HEK293 (cell line): ENCODE results near the gene KLHL18.

Source experiments
- CTCF ChIA-PET: fragments of 350-600 bp; formaldehyde crosslinking; extraction: SDS; loops from one replicate; lab custom pipeline; 2021; ENCODE audit warnings: antibody characterized with exemption; lab: Yijun Ruan, JAX
- POLR2A ChIA-PET: fragments of 300-600 bp; formaldehyde crosslinking; extraction: SDS; loops from one replicate; lab custom pipeline; 2020; ENCODE audit warnings: antibody characterized with exemption, inconsistent platforms; lab: Yijun Ruan, JAX
- H3K27ac ChIP-seq: fragments of 200-500 bp; sonication (Bioruptor generic); 2 replicates; pipeline ENCODE4 v1.5.1; 2014; ENCODE audit warnings: low read depth, low read length, control low read depth, inconsistent platforms; ENCODE audit errors: extremely low read depth
- H3K36me3 ChIP-seq, 2 experiments: fragments of 200-500 bp in 1 of 2; sonication (Bioruptor generic) in 1 of 2; 1 replicate in 1 of 2; 2 replicates in 1 of 2; pipeline ENCODE4 v1.5.1; 2014 to 2017; ENCODE audit warnings: inconsistent platforms in 2 of 2, low read length in 2 of 2; ENCODE audit not compliant: control insufficient read depth in 2 of 2, insufficient read depth in 1 of 2
- H3K4me1 ChIP-seq: fragments of 200-500 bp; sonication (Bioruptor generic); 2 replicates; pipeline ENCODE4 v1.5.1; 2014; ENCODE audit warnings: mild to moderate bottlenecking, low read length, inconsistent platforms; ENCODE audit not compliant: control insufficient read depth, insufficient read depth
- H3K4me3 ChIP-seq: 2 replicates; pipeline ENCODE4 v1.5.1; 2011; ENCODE audit warnings: low read depth, mild to moderate bottlenecking, control low read depth, low read length, moderate library complexity
- H3K9me3 ChIP-seq: fragments of 200-500 bp; sonication (Bioruptor generic); 2 replicates; pipeline ENCODE4 v1.5.1; 2014; ENCODE audit warnings: low read depth, low read length, inconsistent platforms; ENCODE audit not compliant: control insufficient read depth, insufficient read depth
- BCL11B ChIP-seq: fragments of 450-650 bp; formaldehyde crosslinking; IDR thresholded peaks from 2 replicates; pipeline ENCODE4 v1.5.1; 2016; ENCODE audit warnings: low read depth, missing biosample characterization, missing genetic modification characterization
- EGR2 ChIP-seq: fragments of 450-650 bp; formaldehyde crosslinking; IDR thresholded peaks from 2 replicates; pipeline ENCODE4 v1.5.1; 2016; ENCODE audit warnings: low read depth, missing biosample characterization, missing genetic modification characterization
- HOXA7 ChIP-seq: sonication (generic); formaldehyde crosslinking; IDR thresholded peaks from 2 replicates; pipeline ENCODE4 v1.8.1; 2022; ENCODE audit warnings: missing genetic modification reagents, borderline replicate concordance
- HOXD13 ChIP-seq: sonication (generic); formaldehyde crosslinking; IDR thresholded peaks from 2 replicates; pipeline ENCODE4 v1.8.0; 2022; ENCODE audit warnings: missing genetic modification reagents, borderline replicate concordance
- OSR2 ChIP-seq: fragments of 450-650 bp; formaldehyde crosslinking; IDR thresholded peaks from 2 replicates; pipeline ENCODE4 v1.5.1; 2016; ENCODE audit warnings: missing biosample characterization, missing genetic modification characterization
- OVOL3 ChIP-seq: fragments of 450-650 bp; formaldehyde crosslinking; IDR thresholded peaks from 2 replicates; pipeline ENCODE4 v1.5.1; 2016; ENCODE audit warnings: missing biosample characterization, missing genetic modification characterization
- SP3 ChIP-seq: fragments of 450-650 bp; formaldehyde crosslinking; IDR thresholded peaks from 2 replicates; pipeline ENCODE4 v1.5.1; 2016; ENCODE audit warnings: missing biosample characterization, missing genetic modification characterization
- ZBTB21 ChIP-seq: fragments of 450-650 bp; formaldehyde crosslinking; IDR thresholded peaks from 2 replicates; pipeline ENCODE4 v1.5.1; 2017; ENCODE audit warnings: missing biosample characterization, missing genetic modification characterization
- ZFP3 ChIP-seq: fragments of 450-650 bp; formaldehyde crosslinking; IDR thresholded peaks from 2 replicates; pipeline ENCODE4 v1.5.1; 2016; ENCODE audit warnings: low read depth, missing biosample characterization, missing genetic modification characterization
- ZNF133 ChIP-seq: fragments of 450-650 bp; formaldehyde crosslinking; IDR thresholded peaks from 2 replicates; pipeline ENCODE4 v1.5.1; 2016; ENCODE audit warnings: missing biosample characterization, missing genetic modification characterization
- ZNF292 ChIP-seq: fragments of 450-650 bp; formaldehyde crosslinking; IDR thresholded peaks from 2 replicates; pipeline ENCODE4 v1.5.1; 2016; ENCODE audit warnings: low read depth, missing biosample characterization, missing genetic modification characterization, borderline replicate concordance
- ZNF501 ChIP-seq: fragments of 450-650 bp; formaldehyde crosslinking; IDR thresholded peaks from 2 replicates; pipeline ENCODE4 v1.5.1; 2016; ENCODE audit warnings: missing biosample characterization, missing genetic modification characterization
- ZNF610 ChIP-seq: fragments of 450-650 bp; formaldehyde crosslinking; IDR thresholded peaks from 2 replicates; pipeline ENCODE4 v1.5.1; 2016; ENCODE audit warnings: missing biosample characterization, missing genetic modification characterization, borderline replicate concordance
- ZNF776 ChIP-seq: fragments of 450-650 bp; formaldehyde crosslinking; IDR thresholded peaks from 2 replicates; pipeline ENCODE4 v1.5.0; 2017; ENCODE audit warnings: missing biosample characterization, missing genetic modification characterization, borderline replicate concordance
- ZNF785 ChIP-seq: fragments of 450-650 bp; formaldehyde crosslinking; IDR thresholded peaks from 2 replicates; pipeline ENCODE4 v1.5.1; 2016; ENCODE audit warnings: missing biosample characterization, missing genetic modification characterization
- TF ChIP-seq, protein P1 (sequence below): fragments of 450-650 bp; formaldehyde crosslinking; IDR thresholded peaks from 2 replicates; pipeline ENCODE4 v1.5.1; 2016; ENCODE audit warnings: missing biosample characterization, missing genetic modification characterization
- TF ChIP-seq, protein P2 (sequence below): fragments of 450-650 bp; formaldehyde crosslinking; IDR thresholded peaks from 2 replicates; pipeline ENCODE4 v1.5.1; 2017; ENCODE audit warnings: missing biosample characterization, missing genetic modification characterization
- TF ChIP-seq, protein P3 (sequence below): fragments of 450-650 bp; formaldehyde crosslinking; IDR thresholded peaks from 2 replicates; pipeline ENCODE4 v1.5.1; 2017; ENCODE audit warnings: missing biosample characterization, missing genetic modification characterization

Gene KLHL18

DNA sequence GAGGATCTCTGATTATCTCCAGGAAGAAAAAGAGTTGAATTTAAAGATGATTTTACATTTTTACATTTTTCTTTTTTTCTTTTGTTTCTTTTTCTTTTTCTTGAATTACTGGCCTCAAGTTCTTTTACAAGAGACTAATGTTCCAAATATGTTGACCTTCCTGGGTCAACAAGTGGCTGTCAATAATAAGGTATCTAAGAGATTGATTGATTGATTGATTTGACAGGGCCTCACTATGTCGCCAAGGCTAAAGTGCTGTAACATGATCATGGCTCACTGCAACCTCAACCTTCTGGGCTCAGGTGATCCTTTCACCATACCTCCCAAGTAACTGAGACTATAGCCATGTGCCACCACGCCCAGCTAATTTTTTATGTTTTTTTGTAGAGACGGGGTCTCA is 44.7 kb upstream of the KLHL18 start (continued):
- TF ChIP-seq ZNF292 (tag by site-specific recombination) (no peak), ZNF776 (no peak), OVOL3 (tag by site-specific recombination) (no peak), OSR2 (tag by site-specific recombination) (no peak)
- TF ChIP-seq, protein P1, sequence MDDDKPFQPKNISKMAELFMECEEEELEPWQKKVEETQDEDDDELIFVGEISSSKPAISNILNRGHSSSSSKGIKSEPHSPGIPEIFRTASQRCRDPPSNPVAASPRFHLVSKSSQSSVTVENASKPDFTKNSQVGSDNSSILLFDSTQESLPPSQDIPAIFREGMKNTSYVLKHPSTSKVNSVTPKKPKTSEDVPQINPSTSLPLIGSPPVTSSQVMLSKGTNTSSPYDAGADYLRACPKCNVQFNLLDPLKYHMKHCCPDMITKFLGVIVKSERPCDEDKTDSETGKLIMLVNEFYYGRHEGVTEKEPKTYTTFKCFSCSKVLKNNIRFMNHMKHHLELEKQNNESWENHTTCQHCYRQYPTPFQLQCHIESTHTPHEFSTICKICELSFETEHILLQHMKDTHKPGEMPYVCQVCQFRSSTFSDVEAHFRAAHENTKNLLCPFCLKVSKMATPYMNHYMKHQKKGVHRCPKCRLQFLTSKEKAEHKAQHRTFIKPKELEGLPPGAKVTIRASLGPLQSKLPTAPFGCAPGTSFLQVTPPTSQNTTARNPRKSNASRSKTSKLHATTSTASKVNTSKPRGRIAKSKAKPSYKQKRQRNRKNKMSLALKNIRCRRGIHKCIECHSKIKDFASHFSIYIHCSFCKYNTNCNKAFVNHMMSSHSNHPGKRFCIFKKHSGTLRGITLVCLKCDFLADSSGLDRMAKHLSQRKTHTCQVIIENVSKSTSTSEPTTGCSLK (tag by site-specific recombination), result no peak

DNA sequence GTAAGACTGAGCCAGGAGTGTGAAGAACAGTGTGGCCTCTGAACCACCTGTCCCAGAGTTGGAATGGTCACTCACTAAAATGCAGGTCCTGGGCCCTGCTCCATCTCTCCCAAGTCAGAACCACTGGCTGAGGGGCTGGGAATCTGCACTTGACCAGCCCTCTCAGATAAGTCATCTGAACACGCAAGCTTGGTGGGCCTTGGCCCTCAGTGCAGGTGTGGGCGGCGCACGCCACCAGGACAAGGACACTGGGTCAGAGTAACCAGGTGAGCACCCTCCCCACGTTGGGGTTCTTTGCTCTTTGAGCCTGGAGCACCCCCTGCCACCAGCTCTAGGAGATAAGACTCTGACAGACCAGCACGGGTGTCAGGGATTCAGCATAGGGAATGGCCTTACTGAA is 42.8 kb upstream of the KLHL18 start:
- H3K36me3 ChIP-seq, result no peaks in the 10 kb centered on the region
- POLR2A ChIA-PET, result no interaction called here
- TF ChIP-seq ZNF133 (tag by site-specific recombination), result no peak
- TF ChIP-seq SP3 (tag by site-specific recombination), result no peak
- TF ChIP-seq, protein P2, sequence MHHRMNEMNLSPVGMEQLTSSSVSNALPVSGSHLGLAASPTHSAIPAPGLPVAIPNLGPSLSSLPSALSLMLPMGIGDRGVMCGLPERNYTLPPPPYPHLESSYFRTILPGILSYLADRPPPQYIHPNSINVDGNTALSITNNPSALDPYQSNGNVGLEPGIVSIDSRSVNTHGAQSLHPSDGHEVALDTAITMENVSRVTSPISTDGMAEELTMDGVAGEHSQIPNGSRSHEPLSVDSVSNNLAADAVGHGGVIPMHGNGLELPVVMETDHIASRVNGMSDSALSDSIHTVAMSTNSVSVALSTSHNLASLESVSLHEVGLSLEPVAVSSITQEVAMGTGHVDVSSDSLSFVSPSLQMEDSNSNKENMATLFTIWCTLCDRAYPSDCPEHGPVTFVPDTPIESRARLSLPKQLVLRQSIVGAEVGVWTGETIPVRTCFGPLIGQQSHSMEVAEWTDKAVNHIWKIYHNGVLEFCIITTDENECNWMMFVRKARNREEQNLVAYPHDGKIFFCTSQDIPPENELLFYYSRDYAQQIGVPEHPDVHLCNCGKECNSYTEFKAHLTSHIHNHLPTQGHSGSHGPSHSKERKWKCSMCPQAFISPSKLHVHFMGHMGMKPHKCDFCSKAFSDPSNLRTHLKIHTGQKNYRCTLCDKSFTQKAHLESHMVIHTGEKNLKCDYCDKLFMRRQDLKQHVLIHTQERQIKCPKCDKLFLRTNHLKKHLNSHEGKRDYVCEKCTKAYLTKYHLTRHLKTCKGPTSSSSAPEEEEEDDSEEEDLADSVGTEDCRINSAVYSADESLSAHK (tag by site-specific recombination), result no peak
- no peak for TF ChIP-seq ZNF785
- TF ChIP-seq, protein P3, sequence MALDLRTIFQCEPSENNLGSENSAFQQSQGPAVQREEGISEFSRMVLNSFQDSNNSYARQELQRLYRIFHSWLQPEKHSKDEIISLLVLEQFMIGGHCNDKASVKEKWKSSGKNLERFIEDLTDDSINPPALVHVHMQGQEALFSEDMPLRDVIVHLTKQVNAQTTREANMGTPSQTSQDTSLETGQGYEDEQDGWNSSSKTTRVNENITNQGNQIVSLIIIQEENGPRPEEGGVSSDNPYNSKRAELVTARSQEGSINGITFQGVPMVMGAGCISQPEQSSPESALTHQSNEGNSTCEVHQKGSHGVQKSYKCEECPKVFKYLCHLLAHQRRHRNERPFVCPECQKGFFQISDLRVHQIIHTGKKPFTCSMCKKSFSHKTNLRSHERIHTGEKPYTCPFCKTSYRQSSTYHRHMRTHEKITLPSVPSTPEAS (tag by site-specific recombination), result no peak
- TF ChIP-seq HOXA7 (CRISPR knock-in tag), result no peak
- no peak for TF ChIP-seq BCL11B (tag by site-specific recombination)
- no peak for TF ChIP-seq HOXD13 (CRISPR knock-in tag)
- no peak for TF ChIP-seq EGR2 (tag by site-specific recombination)
- no peak for TF ChIP-seq ZNF501 (tag by site-specific recombination)
- TF ChIP-seq ZNF610 (tag by site-specific recombination), result no peak
- CTCF ChIA-PET, result interaction anchor here (0.6 kb wide), 1 partner anchor 191 kb away, joined by 6 read pairs; no protein-coding TSS in a partner anchor
- no peaks in the 10 kb centered on the region for H3K4me1 ChIP-seq
- no peak overlapping the region for H3K4me3 ChIP-seq
- no peaks in the 10 kb centered on the region for H3K9me3 ChIP-seq
- no peak overlapping the region for H3K27ac ChIP-seq

- Histone ChIP-seq H3K4me3 (no peak overlapping the region), H3K27ac (no peak overlapping the region), H3K36me3 (no peaks in the 10 kb centered on the region), H3K9me3 (no peaks in the 10 kb centered on the region), H3K4me1 (no peaks in the 10 kb centered on the region)
- CTCF ChIA-PET, result interaction anchor here (0.5 to 0.7 kb wide), 3 partner anchors 41 to 331 kb away, joined by 3 to 4 read pairs (median 3); no protein-coding TSS in a partner anchor
- TF ChIP-seq ZFP3 (tag by site-specific recombination), result no peak
- TF ChIP-seq ZBTB21 (tag by site-specific recombination), result no peak
- POLR2A ChIA-PET, result no interaction called here
Observed at GRCh38 chr3:47243419-47244147, 39.2 kb upstream of the KLHL18 start.
